HCT116 (cell line): ENCODE measurements around the gene FRMD8. TPM values are rescaled to one million over a fixed set of nuclear protein-coding genes. Genes with fewer than 3 reads are reported as not detected.

Source experiments
- ATAC-seq: fragments of 200-7000 bp; cut with Tn5 transposase; 2 replicates; pipeline ENCODE4 v1.9.1; 2020; ENCODE audit warnings: mild to moderate bottlenecking, moderate library complexity
- BruUV-seq: library from RNA; stranded (reverse); fragments of 400-500 nt; replicated peaks from 2 replicates; lab custom pipeline; 2021; lab: Mats Ljungman, UMichigan
- CTCF ChIA-PET: fragments of 300-600 bp; sonication (Branson Sonifier 250); formaldehyde crosslinking; loops from one replicate; lab custom pipeline; 2021; ENCODE audit warnings: antibody characterized with exemption; lab: Charles Lee
- POLR2A ChIA-PET: fragments of 300-600, 350-600 bp; sonication (Branson Sonifier 250); formaldehyde crosslinking; loops from one replicate; lab custom pipeline; 2021; ENCODE audit warnings: antibody characterized with exemption; lab: Charles Lee
- RAD21 ChIA-PET, 2 experiments: fragments of 300-600 bp; sonication (Branson Sonifier 250); formaldehyde crosslinking; loops; one replicate each; lab custom pipeline; 2023; ENCODE audit warnings: low total read pairs in 2 of 2; ENCODE audit not compliant: uncharacterized antibody in 2 of 2, unreplicated experiment in 2 of 2, low non-redundant PET in 1 of 2; lab: Charles Lee
- DNase-seq: peaks from one replicate; pipeline ENCODE4 v3.0.0-alpha.2; 2010; ENCODE audit warnings: low read depth, low spot score
- H2AFZ ChIP-seq: fragments of 200-600 bp; shearing (Covaris generic), sonication (generic); 2 replicates; pipeline ENCODE4 v1.6.1; 2017; ENCODE audit warnings: low read depth, mixed run types, mixed read lengths, antibody characterized with exemption, low read length; ENCODE audit not compliant: poor library complexity, severe bottlenecking
- H3K27ac ChIP-seq: 2 replicates; pipeline ENCODE4 v1.5.1; 2012; ENCODE audit warnings: low read depth, low read length
- H3K27me3 ChIP-seq: fragments of 200-600 bp; sonication (generic); 2 replicates; pipeline ENCODE4 v1.6.1; 2016; ENCODE audit warnings: mixed run types, low read length, mixed read lengths; ENCODE audit not compliant: insufficient read depth
- H3K36me3 ChIP-seq, 2 experiments: fragments of 200-500 bp in 1 of 2; fragments of 200-600 bp in 1 of 2; sonication (Bioruptor generic) in 1 of 2; sonication (generic) in 1 of 2; 2 replicates each; pipeline versions ENCODE4 v1.5.1 to v1.6.1; 2014 to 2016; ENCODE audit warnings: low read length in 2 of 2, inconsistent platforms in 1 of 2, mixed read lengths in 1 of 2, mixed run types in 1 of 2; ENCODE audit not compliant: insufficient read depth in 2 of 2, control insufficient read depth in 1 of 2
- H3K4me1 ChIP-seq, 2 experiments: fragments of 200-600 bp in 1 of 2; sonication (generic) in 1 of 2; 2 replicates each; pipeline versions ENCODE4 v1.5.1 to v1.6.1; 2012 to 2017; ENCODE audit warnings: low read length in 2 of 2, inconsistent platforms in 1 of 2, mild to moderate bottlenecking in 1 of 2, mixed read lengths in 1 of 2, mixed run types in 1 of 2, moderate library complexity in 1 of 2; ENCODE audit not compliant: insufficient read depth in 2 of 2, control insufficient read depth in 1 of 2
- H3K4me2 ChIP-seq: fragments of 200-600 bp; sonication (generic); 2 replicates; pipeline ENCODE4 v1.6.1; 2017; ENCODE audit warnings: mixed run types, low read length, mixed read lengths
- H3K4me3 ChIP-seq, 2 experiments: fragments of 200-600 bp in 1 of 2; sonication (generic) in 1 of 2; replicated peaks in 1 of 2; 2 replicates each; pipeline ENCODE4 v1.5.1; 2011 to 2016; ENCODE audit warnings: low read length in 2 of 2, control low read depth in 1 of 2, low read depth in 1 of 2, mild to moderate bottlenecking in 1 of 2, mixed read lengths in 1 of 2, mixed run types in 1 of 2
- H3K79me2 ChIP-seq: fragments of 200-600 bp; sonication (generic); 2 replicates; pipeline ENCODE4 v1.6.1; 2017; ENCODE audit warnings: mild to moderate bottlenecking, mixed run types, low read length, moderate library complexity, mixed read lengths; ENCODE audit not compliant: insufficient read depth
- H3K9ac ChIP-seq: fragments of 200-600 bp; sonication (generic); 2 replicates; pipeline ENCODE4 v1.6.1; 2016; ENCODE audit warnings: low read length, mixed read lengths
- H3K9me2 ChIP-seq: fragments of 200-600 bp; sonication (generic), shearing (Covaris generic); 2 replicates; pipeline ENCODE4 v1.6.1; 2017; ENCODE audit warnings: mixed run types, mild to moderate bottlenecking, moderate library complexity; ENCODE audit not compliant: insufficient read depth
- H3K9me3 ChIP-seq, 2 experiments: fragments of 200-500 bp in 1 of 2; fragments of 200-600 bp in 1 of 2; sonication (Bioruptor generic) in 1 of 2; sonication (generic) in 1 of 2; 2 replicates each; pipeline ENCODE4 v1.6.1; 2014 to 2017; ENCODE audit warnings: low read length in 2 of 2, mixed read lengths in 2 of 2, inconsistent platforms in 1 of 2, low read depth in 1 of 2, mild to moderate bottlenecking in 1 of 2, mixed run types in 1 of 2, moderate library complexity in 1 of 2; ENCODE audit not compliant: control insufficient read depth in 1 of 2, insufficient read depth in 1 of 2
- H4K20me1 ChIP-seq: fragments of 200-600 bp; sonication (generic), shearing (Covaris generic); 2 replicates; pipeline ENCODE4 v1.6.1; 2017; ENCODE audit warnings: mixed run types, mild to moderate bottlenecking, moderate library complexity; ENCODE audit not compliant: insufficient read depth
- EZH2phosphoT487 ChIP-seq: fragments of 200-600 bp; IDR thresholded peaks from 2 replicates; pipeline ENCODE4 v1.6.1; 2018; ENCODE audit warnings: antibody characterized with exemption, borderline replicate concordance
- POLR2AphosphoS5 ChIP-seq: IDR thresholded peaks from 2 replicates; pipeline ENCODE4 v1.6.1; 2011; ENCODE audit warnings: mild to moderate bottlenecking, low read depth, low read length, moderate library complexity
- intact Hi-C: fragments of 100-400 bp; cut with micrococcal nuclease; formaldehyde crosslinking; loops from 2 replicates; pipeline ENCODE4 v1.10.0; 2022
- total RNA-seq: library from RNA; stranded (reverse); gene quantifications from one replicate; pipeline ENCODE4 v1.2.1, GENCODE V29; 2021; ENCODE audit not compliant: unreplicated experiment
- TF ChIP-seq, protein P1 (sequence below), 3 experiments: fragments of 200-600 bp in 1 of 3; sonication (generic) in 1 of 3; IDR thresholded peaks in 2 of 3; conservative IDR thresholded peaks in 1 of 3; 2 replicates each; pipeline ENCODE4 v1.5.1; 2012 to 2017; ENCODE audit warnings: low read depth in 2 of 3, low read length in 2 of 3, antibody characterized with exemption in 1 of 3, borderline replicate concordance in 1 of 3, control low read depth in 1 of 3, mild to moderate bottlenecking in 1 of 3, mixed read lengths in 1 of 3, mixed run types in 1 of 3, moderate library complexity in 1 of 3; ENCODE audit not compliant: insufficient read depth in 1 of 3

Gene FRMD8
- total RNA-seq, 1 experiment from 2014 or later = 35.8 TPM

DNA sequence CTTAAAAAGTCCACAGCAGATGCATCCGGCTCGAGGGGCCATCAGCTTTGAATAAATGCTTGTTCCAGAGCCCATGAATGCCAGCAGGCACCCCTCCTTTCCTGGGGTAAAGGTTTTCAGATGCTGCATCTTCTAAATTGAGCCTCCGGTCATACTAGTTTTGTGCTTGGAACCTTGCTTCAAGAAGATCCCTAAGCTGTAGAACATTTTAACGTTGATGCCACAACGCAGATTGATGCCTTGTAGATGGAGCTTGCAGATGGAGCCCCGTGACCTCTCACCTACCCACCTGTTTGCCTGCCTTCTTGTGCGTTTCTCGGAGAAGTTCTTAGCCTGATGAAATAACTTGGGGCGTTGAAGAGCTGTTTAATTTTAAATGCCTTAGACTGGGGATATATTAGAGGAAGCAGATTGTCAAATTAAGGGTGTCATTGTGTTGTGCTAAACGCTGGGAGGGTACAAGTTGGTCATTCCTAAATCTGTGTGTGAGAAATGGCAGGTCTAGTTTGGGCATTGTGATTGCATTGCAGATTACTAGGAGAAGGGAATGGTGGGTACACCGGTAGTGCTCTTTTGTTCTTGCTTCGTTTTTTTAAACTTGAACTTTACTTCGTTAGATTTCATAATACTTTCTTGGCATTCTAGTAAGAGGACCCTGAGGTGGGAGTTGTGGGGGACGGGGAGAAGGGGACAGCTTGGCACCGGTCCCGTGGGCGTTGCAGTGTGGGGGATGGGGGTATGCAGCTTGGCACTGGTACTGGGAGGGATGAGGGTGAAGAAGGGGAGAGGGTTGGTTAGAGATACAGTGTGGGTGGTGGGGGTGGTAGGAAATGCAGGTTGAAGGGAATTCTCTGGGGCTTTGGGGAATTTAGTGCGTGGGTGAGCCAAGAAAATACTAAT, 38.0 kb downstream of the FRMD8 start (continued):
- TF ChIP-seq POLR2AphosphoS5 = peak; percentile 12; the same call in 1 of the 2 replicates

DNA sequence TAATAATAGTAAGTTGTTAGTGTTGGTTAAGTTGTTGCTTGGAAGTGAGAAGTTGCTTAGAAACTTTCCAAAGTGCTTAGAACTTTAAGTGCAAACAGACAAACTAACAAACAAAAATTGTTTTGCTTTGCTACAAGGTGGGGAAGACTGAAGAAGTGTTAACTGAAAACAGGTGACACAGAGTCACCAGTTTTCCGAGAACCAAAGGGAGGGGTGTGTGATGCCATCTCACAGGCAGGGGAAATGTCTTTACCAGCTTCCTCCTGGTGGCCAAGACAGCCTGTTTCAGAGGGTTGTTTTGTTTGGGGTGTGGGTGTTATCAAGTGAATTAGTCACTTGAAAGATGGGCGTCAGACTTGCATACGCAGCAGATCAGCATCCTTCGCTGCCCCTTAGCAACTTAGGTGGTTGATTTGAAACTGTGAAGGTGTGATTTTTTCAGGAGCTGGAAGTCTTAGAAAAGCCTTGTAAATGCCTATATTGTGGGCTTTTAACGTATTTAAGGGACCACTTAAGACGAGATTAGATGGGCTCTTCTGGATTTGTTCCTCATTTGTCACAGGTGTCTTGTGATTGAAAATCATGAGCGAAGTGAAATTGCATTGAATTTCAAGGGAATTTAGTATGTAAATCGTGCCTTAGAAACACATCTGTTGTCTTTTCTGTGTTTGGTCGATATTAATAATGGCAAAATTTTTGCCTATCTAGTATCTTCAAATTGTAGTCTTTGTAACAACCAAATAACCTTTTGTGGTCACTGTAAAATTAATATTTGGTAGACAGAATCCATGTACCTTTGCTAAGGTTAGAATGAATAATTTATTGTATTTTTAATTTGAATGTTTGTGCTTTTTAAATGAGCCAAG, 38.9 kb downstream of the FRMD8 start:
- no peak for ATAC-seq
- POLR2A ChIA-PET = interaction anchor here (0.8 to 15.5 kb wide), 9 partner anchors 9 to 73 kb away, joined by 3 to 910 read pairs (median 11); partner anchors contain the start of genes MALAT1 and SLC25A45
- TF ChIP-seq EZH2phosphoT487 = no peak
- peak; percentile 83 for TF ChIP-seq POLR2AphosphoS5
- TF ChIP-seq, protein P1, sequence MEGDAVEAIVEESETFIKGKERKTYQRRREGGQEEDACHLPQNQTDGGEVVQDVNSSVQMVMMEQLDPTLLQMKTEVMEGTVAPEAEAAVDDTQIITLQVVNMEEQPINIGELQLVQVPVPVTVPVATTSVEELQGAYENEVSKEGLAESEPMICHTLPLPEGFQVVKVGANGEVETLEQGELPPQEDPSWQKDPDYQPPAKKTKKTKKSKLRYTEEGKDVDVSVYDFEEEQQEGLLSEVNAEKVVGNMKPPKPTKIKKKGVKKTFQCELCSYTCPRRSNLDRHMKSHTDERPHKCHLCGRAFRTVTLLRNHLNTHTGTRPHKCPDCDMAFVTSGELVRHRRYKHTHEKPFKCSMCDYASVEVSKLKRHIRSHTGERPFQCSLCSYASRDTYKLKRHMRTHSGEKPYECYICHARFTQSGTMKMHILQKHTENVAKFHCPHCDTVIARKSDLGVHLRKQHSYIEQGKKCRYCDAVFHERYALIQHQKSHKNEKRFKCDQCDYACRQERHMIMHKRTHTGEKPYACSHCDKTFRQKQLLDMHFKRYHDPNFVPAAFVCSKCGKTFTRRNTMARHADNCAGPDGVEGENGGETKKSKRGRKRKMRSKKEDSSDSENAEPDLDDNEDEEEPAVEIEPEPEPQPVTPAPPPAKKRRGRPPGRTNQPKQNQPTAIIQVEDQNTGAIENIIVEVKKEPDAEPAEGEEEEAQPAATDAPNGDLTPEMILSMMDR (IDR thresholded peaks at IDR 0.05 in 2 of 3, conservative IDR thresholded peaks at IDR 0.05 in 1 of 3; ENCODE audit: borderline replicate concordance in 1 of 3, insufficient read depth in 1 of 3, low read depth in 2 of 3, low read length in 2 of 3) = no peak
- H3K4me2 ChIP-seq = peak overlapping the region; percentile 96
- intact Hi-C loops = no loop called here
- peak overlapping the region; percentile 95 for H3K9ac ChIP-seq
- peak; percentile 42 for DNase-seq
- peak overlapping the region; percentile 21 to 77 for H3K4me3 ChIP-seq
- BruUV-seq = no TSS peak
- H2AFZ ChIP-seq = no peak overlapping the region
- H3K27me3 ChIP-seq = no peaks in the 10 kb centered on the region
- peaks cover 29% of the 10 kb centered on the region for H4K20me1 ChIP-seq
- peaks cover 0 to 8% of the 10 kb centered on the region in 2 experiments; a peak in 1 of 4 replicates for H3K36me3 ChIP-seq
- H3K27ac ChIP-seq = peak overlapping the region; percentile 100
- H3K9me3 ChIP-seq = no peaks in the 10 kb centered on the region
- peaks cover 60% of the 10 kb centered on the region for H3K79me2 ChIP-seq
- peaks cover 43 to 89% of the 10 kb centered on the region in 2 experiments for H3K4me1 ChIP-seq
- H3K9me2 ChIP-seq = no peaks in the 10 kb centered on the region
- RAD21 ChIA-PET = interaction anchor here in 1 of 2 experiments (1.1 kb wide), 1 partner anchor 9 kb away, joined by 3 read pairs; no protein-coding TSS in a partner anchor
- CTCF ChIA-PET = interaction anchor here (1.4 kb wide), 1 partner anchor 43 kb away, joined by 4 read pairs; no protein-coding TSS in a partner anchor
